Mesendoderm (in vitro differentiated cells): ENCODE results near the gene AMN.

ENCODE experiments used
- DNase-seq: peaks from one replicate; pipeline ENCODE4 v3.0.0; 2013
- H2AK5ac ChIP-seq: 2 replicates; pipeline ENCODE4 v1.6.1; 2013; ENCODE audit warnings: low read length, inconsistent platforms
- H2BK120ac ChIP-seq: 2 replicates; pipeline ENCODE4 v1.6.1; 2013; ENCODE audit warnings: low read depth, mild to moderate bottlenecking, low read length, moderate library complexity, mixed read lengths
- H2BK15ac ChIP-seq: replicated peaks from 2 replicates; pipeline ENCODE4 v1.6.1; 2013; ENCODE audit warnings: low read depth, mild to moderate bottlenecking, moderate library complexity
- H2BK5ac ChIP-seq: 2 replicates; pipeline ENCODE4 v1.6.1; 2013; ENCODE audit warnings: low read length, inconsistent platforms
- H3K18ac ChIP-seq: 2 replicates; pipeline ENCODE4 v1.6.1; 2013; ENCODE audit warnings: mild to moderate bottlenecking, low read length, mixed read lengths
- H3K23ac ChIP-seq: one replicate; pipeline ENCODE4 v1.6.1; 2013; ENCODE audit warnings: low read length
- H3K27ac ChIP-seq: 2 replicates; pipeline ENCODE4 v1.5.1; 2013; ENCODE audit warnings: low read depth, mild to moderate bottlenecking, inconsistent platforms, low read length, moderate library complexity
- H3K27me3 ChIP-seq: 2 replicates; pipeline ENCODE4 v1.6.1; 2013; ENCODE audit warnings: low read length, control low read depth, mild to moderate bottlenecking, inconsistent platforms; ENCODE audit not compliant: insufficient read depth, poor library complexity
- H3K36me3 ChIP-seq: 2 replicates; pipeline ENCODE4 v1.6.1; 2013; ENCODE audit warnings: low read length, inconsistent platforms; ENCODE audit not compliant: control insufficient read depth, insufficient read depth
- H3K4ac ChIP-seq: one replicate; pipeline ENCODE4 v1.6.1; 2013; ENCODE audit warnings: low read depth, mild to moderate bottlenecking, low read length, moderate library complexity
- H3K4me1 ChIP-seq: 2 replicates; pipeline ENCODE4 v1.6.1; 2013; ENCODE audit warnings: low read depth, low read length, inconsistent platforms; ENCODE audit not compliant: control insufficient read depth
- H3K4me2 ChIP-seq: 2 replicates; pipeline ENCODE4 v1.6.1; 2013; ENCODE audit warnings: low read length
- H3K4me3 ChIP-seq: 2 replicates; pipeline ENCODE4 v1.5.1; 2013; ENCODE audit warnings: mild to moderate bottlenecking, low read length
- H3K56ac ChIP-seq: one replicate; pipeline ENCODE4 v1.6.1; 2013; ENCODE audit warnings: low read length
- H3K79me1 ChIP-seq: 2 replicates; pipeline ENCODE4 v1.6.1; 2013; ENCODE audit warnings: low read length, inconsistent platforms
- H3K79me2 ChIP-seq: 2 replicates; pipeline ENCODE4 v1.6.1; 2013; ENCODE audit warnings: mild to moderate bottlenecking, low read length; ENCODE audit not compliant: control insufficient read depth, insufficient read depth
- H3K9ac ChIP-seq: 2 replicates; pipeline ENCODE4 v1.6.1; 2013; ENCODE audit warnings: low read length, inconsistent platforms
- H4K5ac ChIP-seq: one replicate; pipeline ENCODE4 v1.6.1; 2013; ENCODE audit warnings: low read length
- H4K8ac ChIP-seq: one replicate; pipeline ENCODE4 v1.6.1; 2013; ENCODE audit warnings: low read depth, mild to moderate bottlenecking, control low read depth, low read length, moderate library complexity
- WGBS: extraction: QIAGEN DNeasy Blood & Tissue Kit; methylation state at CpG from one replicate; pipeline ENCODE4 v1.1.7; 2013; ENCODE audit warnings: low lambda C conversion rate, missing lambda C conversion rate; ENCODE audit not compliant: insufficient coverage; ENCODE audit errors: extremely low coverage; 5-methylcytosine and 5-hydroxymethylcytosine counted together

The AMN gene

GRCh38 chr14:102908766-102909455 is 13.6 kb upstream of the AMN start:
- no peaks in the 10 kb centered on the region for H3K79me1 ChIP-seq
- H4K5ac ChIP-seq, result no peak overlapping the region
- no peak overlapping the region for H4K8ac ChIP-seq
- H2BK120ac ChIP-seq, result no peak overlapping the region
- H3K4me2 ChIP-seq, result no peak overlapping the region
- H3K36me3 ChIP-seq, result no peaks in the 10 kb centered on the region
- H3K9ac ChIP-seq, result no peak overlapping the region
- no peak overlapping the region for H3K27ac ChIP-seq
- no peak overlapping the region for H3K4me3 ChIP-seq
- no peak overlapping the region for H2BK15ac ChIP-seq
- H3K4me1 ChIP-seq, result no peaks in the 10 kb centered on the region
- no peak for DNase-seq
- no CpG with 5 or more reads among the region's 29 CpGs for WGBS
- no peak overlapping the region for H2BK5ac ChIP-seq
- H3K27me3 ChIP-seq, result no peaks in the 10 kb centered on the region
- H3K4ac ChIP-seq, result no peak overlapping the region
- H3K79me2 ChIP-seq, result no peaks in the 10 kb centered on the region
- no peak overlapping the region for H3K56ac ChIP-seq
- no peak overlapping the region for H3K23ac ChIP-seq
- H3K18ac ChIP-seq, result no peak overlapping the region
- no peak overlapping the region for H2AK5ac ChIP-seq

- Histone ChIP-seq H3K4me3 (no peak overlapping the region), H3K23ac (no peak overlapping the region), H3K79me1 (no peaks in the 10 kb centered on the region), H3K27ac (no peak overlapping the region), H3K56ac (no peak overlapping the region), H2BK120ac (no peak overlapping the region), H3K18ac (no peak overlapping the region), H3K9ac (no peak overlapping the region), H2BK5ac (no peak overlapping the region), H3K36me3 (no peaks in the 10 kb centered on the region), H3K79me2 (no peaks in the 10 kb centered on the region), H3K4ac (no peak overlapping the region), H4K8ac (no peak overlapping the region), H2BK15ac (no peak overlapping the region), H3K4me1 (no peaks in the 10 kb centered on the region), H3K4me2 (no peak overlapping the region), H4K5ac (no peak overlapping the region), H2AK5ac (no peak overlapping the region), H3K27me3 (no peaks in the 10 kb centered on the region)
- no peak for DNase-seq
- no CpG with 5 or more reads among the region's 10 CpGs for WGBS
Measured at GRCh38 chr14:102909462-102909861, 13.0 kb upstream of the AMN start.

GRCh38 chr14:102909911-102910310 is 12.6 kb upstream of the AMN start:
- no peaks in the 10 kb centered on the region for H3K36me3 ChIP-seq
- no peak overlapping the region for H3K56ac ChIP-seq
- H3K18ac ChIP-seq, result no peak overlapping the region
- no peak overlapping the region for H3K4me2 ChIP-seq
- H3K27ac ChIP-seq, result no peak overlapping the region
- no peak for DNase-seq
- H3K9ac ChIP-seq, result no peak overlapping the region
- WGBS, result no CpG with 5 or more reads among the region's 10 CpGs
- no peak overlapping the region for H2BK5ac ChIP-seq
- no peak overlapping the region for H3K23ac ChIP-seq
- no peaks in the 10 kb centered on the region for H3K4me1 ChIP-seq
- H3K4me3 ChIP-seq, result no peak overlapping the region
- H2AK5ac ChIP-seq, result no peak overlapping the region
- no peak overlapping the region for H4K8ac ChIP-seq
- no peaks in the 10 kb centered on the region for H3K79me1 ChIP-seq
- no peaks in the 10 kb centered on the region for H3K79me2 ChIP-seq
- no peak overlapping the region for H3K4ac ChIP-seq
- no peaks in the 10 kb centered on the region for H3K27me3 ChIP-seq
- H2BK120ac ChIP-seq, result no peak overlapping the region
- no peak overlapping the region for H4K5ac ChIP-seq
- no peak overlapping the region for H2BK15ac ChIP-seq

- Histone ChIP-seq H4K8ac (no peak overlapping the region), H3K36me3 (no peaks in the 10 kb centered on the region), H3K79me1 (no peaks in the 10 kb centered on the region), H3K23ac (no peak overlapping the region), H2AK5ac (no peak overlapping the region), H3K56ac (no peak overlapping the region), H3K9ac (no peak overlapping the region), H3K27ac (no peak overlapping the region), H2BK15ac (no peak overlapping the region), H3K4me3 (no peak overlapping the region), H2BK5ac (no peak overlapping the region), H3K4me1 (no peaks in the 10 kb centered on the region), H2BK120ac (no peak overlapping the region), H3K27me3 (no peaks in the 10 kb centered on the region), H3K18ac (no peak overlapping the region), H3K4me2 (no peak overlapping the region), H4K5ac (no peak overlapping the region), H3K79me2 (no peaks in the 10 kb centered on the region), H3K4ac (no peak overlapping the region)
- no peak for DNase-seq
- no CpG with 5 or more reads among the region's 21 CpGs for WGBS
Measured at GRCh38 chr14:102910442-102910841, 12.0 kb upstream of the AMN start.

- Histone ChIP-seq H4K5ac (no peak overlapping the region), H3K36me3 (no peaks in the 10 kb centered on the region), H2AK5ac (no peak overlapping the region), H3K27me3 (no peaks in the 10 kb centered on the region), H3K4me2 (no peak overlapping the region), H4K8ac (no peak overlapping the region), H2BK5ac (no peak overlapping the region), H3K27ac (no peak overlapping the region), H3K23ac (no peak overlapping the region), H3K56ac (no peak overlapping the region), H3K18ac (no peak overlapping the region), H3K4ac (no peak overlapping the region), H3K79me1 (no peaks in the 10 kb centered on the region), H2BK15ac (no peak overlapping the region), H3K9ac (no peak overlapping the region), H3K79me2 (no peaks in the 10 kb centered on the region), H2BK120ac (no peak overlapping the region), H3K4me3 (no peak overlapping the region), H3K4me1 (no peaks in the 10 kb centered on the region)
- no CpG with 5 or more reads among the region's 19 CpGs for WGBS
- no peak for DNase-seq
Measured at GRCh38 chr14:102911541-102911951, 10.9 kb upstream of the AMN start.
